Activated CD4-positive, alpha-beta T cell treated with anti-CD3 and anti-CD28 coated beads, Interleukin-2, amount 50 U/mL, for 16 hours (primary cell): ENCODE data around the gene OGFOD1.

ENCODE experiments used
- DNase-seq: peaks from one replicate; pipeline ENCODE4 v3.0.0-alpha.2; 2020

Gene OGFOD1

GRCh38 chr16:56450986-56451752 is at the start of gene OGFOD1, which contains the start of gene NUDT21:
OGFOD1 (plus strand) TSS chr16:56451554; CDS start chr16:56451613, 59 bp downstream.
NUDT21 (minus strand) TSS chr16:56451332; CDS start chr16:56451202, 130 bp downstream.
- peak; percentile 98 for DNase-seq

GRCh38 chr16:56405977-56406672 is 45.2 kb upstream of the OGFOD1 start:
- DNase-seq, result no peak

GRCh38 chr16:56408379-56409098 is 42.8 kb upstream of the OGFOD1 start:
- DNase-seq, result no peak

GRCh38 chr16:56409195-56409594 is 42.2 kb upstream of the OGFOD1 start:
- no peak for DNase-seq

GRCh38 chr16:56411123-56411522 is 40.2 kb upstream of the OGFOD1 start:
- no peak for DNase-seq

- DNase-seq, result no peak
These were observed 39.7 kb upstream of the OGFOD1 start for GRCh38 chr16:56411624-56412023.

- DNase-seq, result no peak
These were observed 38.0 kb upstream of the OGFOD1 start for GRCh38 chr16:56413381-56413780.

GRCh38 chr16:56414366-56414765 is 37.0 kb upstream of the OGFOD1 start:
- no peak for DNase-seq

- no peak for DNase-seq
These were observed 35.5 kb upstream of the OGFOD1 start for GRCh38 chr16:56415875-56416274.

- DNase-seq, result no peak
These were observed 34.2 kb upstream of the OGFOD1 start for GRCh38 chr16:56417138-56417537.

GRCh38 chr16:56419740-56420548 is 31.4 kb upstream of the OGFOD1 start:
- DNase-seq, result no peak

GRCh38 chr16:56420613-56421012 is 30.7 kb upstream of the OGFOD1 start:
- DNase-seq, result no peak

GRCh38 chr16:56421313-56421712 is 30.0 kb upstream of the OGFOD1 start:
- no peak for DNase-seq

GRCh38 chr16:56421976-56422669 is 29.2 kb upstream of the OGFOD1 start:
- no peak for DNase-seq

GRCh38 chr16:56422896-56423441 is 28.4 kb upstream of the OGFOD1 start:
- DNase-seq, result no peak

GRCh38 chr16:56423584-56424403 is 27.6 kb upstream of the OGFOD1 start:
- no peak for DNase-seq

- DNase-seq, result no peak
These were observed 27.0 kb upstream of the OGFOD1 start for GRCh38 chr16:56424404-56424764.

- DNase-seq, result no peak
These were observed 26.4 kb upstream of the OGFOD1 start for GRCh38 chr16:56424791-56425438.

- DNase-seq, result peak; percentile 66
These were observed 25.9 kb upstream of the OGFOD1 start, which contains the start of gene AMFR for GRCh38 chr16:56425439-56425832. AMFR (minus strand) TSS chr16:56425545; CDS start chr16:56425327, 218 bp downstream.

- DNase-seq, result no peak
These were observed 24.8 kb upstream of the OGFOD1 start for GRCh38 chr16:56426585-56426984.
